ENCODE measurements around the gene FBXL7. TPM values are rescaled to one million over a fixed set of nuclear protein-coding genes. Genes with fewer than 3 reads are reported as not detected.

The FBXL7 gene
- total and polyA plus RNA-seq, 2 of the 8 experiments (the other 6 are each of a cell fraction or from before 2014, with no cell fraction given): 17.7 to 17.8 TPM

DNA sequence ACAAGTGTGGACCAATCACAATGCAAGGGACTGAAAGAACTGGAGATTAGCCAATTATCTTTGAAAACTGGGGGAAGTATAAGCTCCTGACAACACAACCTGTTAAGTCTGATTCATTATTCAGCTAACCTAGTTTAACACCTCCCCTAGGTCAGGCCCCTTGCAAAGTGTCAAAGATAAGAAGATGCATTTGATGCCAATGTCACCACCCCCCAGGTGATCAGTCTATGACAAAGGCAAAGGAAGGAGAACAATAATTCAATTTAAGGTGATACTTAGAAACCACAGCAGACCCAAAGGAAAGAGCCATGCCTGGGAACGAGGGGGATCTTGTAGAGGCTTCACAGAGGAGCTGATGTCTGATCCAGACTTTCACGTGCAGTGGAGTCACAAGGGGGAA is 137.9 kb downstream of the FBXL7 start:
- FAIRE-seq (no peak), DNase-seq (ENCODE audit: low read depth in 1 of 2, low spot score in 2 of 2) (no peak)
- 82% methylated on average over 2 of the region's 2 CpGs; no CpG with 5 or more reads in 1 of the 2 experiments for WGBS, 2 experiments (ENCODE audit: extremely low coverage in 1 of 2, insufficient coverage in 1 of 2, insufficient read length in 1 of 2, insufficient replicate concordance in 2 of 2, low coverage in 1 of 2, low lambda C conversion rate in 2 of 2, missing lambda C conversion rate in 1 of 2)
- Histone ChIP-seq H3K4me2 (ENCODE audit: insufficient read depth in 1 of 2, low read depth in 2 of 2, low read length in 2 of 2) (no peak overlapping the region), H3K27ac (ENCODE audit: low read depth, low read length) (no peak overlapping the region), H3K56ac (replicated peaks; ENCODE audit: insufficient read length, low read depth, low read length) (no peak overlapping the region), H2BK120ac (replicated peaks; ENCODE audit: low read depth, low read length) (no peak overlapping the region), H3K18ac (ENCODE audit: extremely low read depth, low read length) (no peak overlapping the region), H3K79me1 (ENCODE audit: low read depth, low read length) (no peaks in the 10 kb centered on the region; the same call in 1 of the 2 replicates), H4K5ac (ENCODE audit: insufficient read length, low read depth, low read length) (no peak overlapping the region), H3K79me2 (ENCODE audit: control insufficient read depth in 1 of 2, insufficient read depth in 2 of 2, low read length in 2 of 2) (peaks cover 0 to 6% of the 10 kb centered on the region in 2 experiments; a peak in 1 of 4 replicates), H2BK20ac (ENCODE audit: low read length) (no peak overlapping the region), H3K4ac (replicated peaks; ENCODE audit: insufficient read length, low read depth, low read length) (no peak overlapping the region), H2BK5ac (ENCODE audit: low read depth, low read length) (no peak overlapping the region), H3K36me3 (ENCODE audit: control insufficient read depth in 2 of 4, insufficient read depth in 4 of 4, low read length in 3 of 4) (no peaks in the 10 kb centered on the region), H3K4me1 (replicated peaks in 1 of 4; ENCODE audit: control insufficient read depth in 3 of 4, insufficient read depth in 4 of 4, low read length in 3 of 4) (no peaks in the 10 kb centered on the region), H2BK15ac (ENCODE audit: low read length) (no peak overlapping the region), H3K14ac (ENCODE audit: insufficient read length) (no peak overlapping the region), H3K4me3 (ENCODE audit: extremely low read depth in 1 of 4, insufficient read depth in 2 of 4, low read depth in 3 of 4, low read length in 4 of 4) (no peak overlapping the region), H4K20me1 (replicated peaks in 1 of 2; ENCODE audit: control insufficient read depth in 1 of 2, insufficient read depth in 2 of 2, low read length in 2 of 2) (no peaks in the 10 kb centered on the region), H4K91ac (replicated peaks; ENCODE audit: insufficient read length, low read length) (no peak overlapping the region), H3K9ac (replicated peaks in 1 of 4; ENCODE audit: extremely low read depth in 1 of 4, low read depth in 3 of 4, low read length in 3 of 4) (no peak overlapping the region), H2BK12ac (ENCODE audit: low read depth, low read length) (no peak overlapping the region), H2AK5ac (ENCODE audit: low read depth, low read length) (no peak overlapping the region), H3K23me2 (ENCODE audit: low read depth, low read length) (no peaks in the 10 kb centered on the region), H3K27me3 (replicated peaks in 1 of 4; ENCODE audit: control insufficient read depth in 3 of 4, extremely low read depth in 1 of 4, insufficient read depth in 3 of 4, low read length in 3 of 4) (no peaks in the 10 kb centered on the region), H3K9me3 (ENCODE audit: insufficient read depth in 2 of 2, low read depth in 1 of 2, low read length in 1 of 2) (no peaks in the 10 kb centered on the region), H2AFZ (ENCODE audit: low read length) (no peak overlapping the region), H4K8ac (ENCODE audit: extremely low read depth, insufficient read depth, low read length) (no peak overlapping the region), H3K23ac (ENCODE audit: insufficient read length) (no peak overlapping the region)
- ChIA-PET POLR2A (ENCODE audit: partially characterized antibody) (no interaction called here), CTCF (ENCODE audit: partially characterized antibody) (interaction anchor here (0.9 to 1.8 kb wide), 3 partner anchors 9 to 39 kb away, joined by 3 to 8 read pairs (median 6); no protein-coding TSS in a partner anchor)
- TF ChIP-seq CTBP2 (IDR thresholded peaks at IDR 0.05; ENCODE audit: borderline replicate concordance, insufficient read depth, insufficient read length, low read length) (no peak), RXRA (IDR thresholded peaks at IDR 0.05; ENCODE audit: insufficient read depth, low read depth, low read length) (no peak), KDM1A (IDR thresholded peaks at IDR 0.05; ENCODE audit: borderline replicate concordance, low read length) (no peak), NRF1 (IDR thresholded peaks at IDR 0.05; ENCODE audit: low read depth, low read length) (no peak), HDAC2 (IDR thresholded peaks at IDR 0.05; ENCODE audit: borderline replicate concordance in 1 of 2, low read depth in 2 of 2, low read length in 2 of 2) (no peak), EZH2 (IDR thresholded peaks at IDR 0.05; ENCODE audit: low read depth, low read length, severe bottlenecking) (no peak), CEBPB (IDR thresholded peaks at IDR 0.05; ENCODE audit: low read depth, low read length) (no peak), RNF2 (IDR thresholded peaks at IDR 0.05; ENCODE audit: borderline replicate concordance, low read depth, low read length, missing control alignments, poor library complexity, severe bottlenecking) (no peak), KDM4A (IDR thresholded peaks at IDR 0.05; ENCODE audit: low read depth, low read length, severe bottlenecking) (no peak), SRF (IDR thresholded peaks at IDR 0.05; ENCODE audit: low read depth, low read length) (no peak), TAF7 (optimal IDR thresholded peaks at IDR 0.05; ENCODE audit: borderline replicate concordance, low read depth, low read length) (no peak), BCL11A (IDR thresholded peaks at IDR 0.05; ENCODE audit: low read depth in 2 of 2, low read length in 2 of 2) (no peak)

Data from H1 (cell line).